Parathyroid adenoma (tissue), 2 donors: Measurements from ENCODE around the gene OPN1MW.
"Not testable (repeated sequence)": the region's sequence is repeated elsewhere in the genome, so short reads cannot be mapped to it uniquely, and the experiment has no call there.

Source experiments
- H2AFZ ChIP-seq: fragments of 300-600 bp; sonication (generic); one replicate; pipeline ENCODE4 v1.7.0; 2017; ENCODE audit warnings: antibody characterized with exemption, mild to moderate bottlenecking
- H3K27ac ChIP-seq: fragments of 300-600 bp; sonication (generic); one replicate; pipeline ENCODE4 v1.7.0; 2017
- H3K27me3 ChIP-seq: fragments of 300-600 bp; sonication (generic); one replicate; pipeline ENCODE4 v1.7.0; 2017; ENCODE audit warnings: low read length; ENCODE audit not compliant: control insufficient read depth, insufficient read depth
- H3K36me3 ChIP-seq: fragments of 300-600 bp; sonication (generic); one replicate; pipeline ENCODE4 v1.7.0; 2017; ENCODE audit warnings: low read length; ENCODE audit not compliant: control insufficient read depth, insufficient read depth
- H3K4me1 ChIP-seq: fragments of 300-600 bp; sonication (generic); one replicate; pipeline ENCODE4 v1.7.0; 2017; ENCODE audit warnings: control low read depth
- H3K4me2 ChIP-seq: fragments of 300-600 bp; sonication (generic); one replicate; pipeline ENCODE4 v1.7.0; 2017; ENCODE audit warnings: low read length
- H3K4me3 ChIP-seq: fragments of 300-600 bp; sonication (generic); one replicate; pipeline ENCODE4 v1.7.0; 2017; ENCODE audit warnings: low read depth, low read length
- H3K79me2 ChIP-seq: fragments of 300-600 bp; sonication (generic); one replicate; pipeline ENCODE4 v1.7.0; 2017; ENCODE audit warnings: control low read depth
- H3K9ac ChIP-seq: fragments of 300-600 bp; sonication (generic); one replicate; pipeline ENCODE4 v1.7.0; 2017; ENCODE audit warnings: mild to moderate bottlenecking
- H3K9me3 ChIP-seq: fragments of 300-600 bp; sonication (generic); one replicate; pipeline ENCODE4 v1.7.0; 2017; ENCODE audit warnings: low read length; ENCODE audit not compliant: control insufficient read depth
- donor health status: primary hyperparathyroidism.

The OPN1MW gene

GRCh38 chrX:154225292-154225691, 42.9 kb downstream of the OPN1MW start:
- not testable (repeated sequence) for H2AFZ ChIP-seq, H3K36me3 ChIP-seq

DNA sequence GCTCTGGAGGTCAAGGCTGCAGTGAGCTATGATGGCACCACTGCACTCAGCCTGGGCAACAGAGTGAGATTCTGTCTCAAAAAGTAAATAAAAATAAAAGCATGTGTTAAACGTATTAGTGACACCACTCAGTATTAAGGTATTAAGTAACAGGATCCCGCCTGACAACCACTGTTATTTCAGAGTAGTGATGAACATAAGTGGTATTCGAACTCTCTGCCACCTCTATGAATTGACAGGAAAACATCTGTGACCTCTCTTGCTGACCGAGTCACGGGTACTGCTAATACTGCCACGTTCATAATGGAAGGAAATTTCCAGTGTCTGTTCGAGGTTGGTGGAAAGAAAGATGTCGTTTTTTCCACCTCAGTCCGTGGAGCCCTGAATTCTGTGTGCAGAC, 44.3 kb downstream of the OPN1MW start:
- H3K36me3 ChIP-seq, H3K79me2 ChIP-seq, H3K4me3 ChIP-seq, H3K9me3 ChIP-seq, H3K4me1 ChIP-seq, H3K9ac ChIP-seq, H3K27me3 ChIP-seq, H3K27ac ChIP-seq, H2AFZ ChIP-seq, H3K4me2 ChIP-seq: not testable (repeated sequence)

More at GRCh38 chrX:154225292-154225691, 42.9 kb downstream of the OPN1MW start:
- H3K9ac ChIP-seq, H3K27me3 ChIP-seq, H3K4me3 ChIP-seq, H3K27ac ChIP-seq, H3K9me3 ChIP-seq, H3K79me2 ChIP-seq, H3K4me2 ChIP-seq, H3K4me1 ChIP-seq: not testable (repeated sequence)

DNA sequence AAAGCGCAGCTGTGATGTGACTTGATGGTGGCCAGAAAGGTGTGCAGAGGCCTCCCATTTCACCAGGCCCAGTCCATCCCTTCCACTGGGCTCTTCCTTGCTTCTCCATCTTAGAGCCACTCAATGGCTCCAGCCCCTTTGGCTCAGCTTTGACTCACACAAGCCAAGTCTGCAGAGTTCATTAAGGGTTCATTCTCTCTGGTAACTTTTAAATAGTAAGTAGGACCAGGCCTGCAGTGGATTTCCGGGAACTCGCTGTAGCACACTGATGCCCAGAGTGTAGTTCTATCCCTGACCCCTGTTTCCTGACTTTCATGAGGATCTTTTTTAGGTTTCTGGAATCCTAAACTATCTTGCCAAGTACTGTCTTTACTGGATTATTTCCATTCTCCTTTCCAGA, 49.0 kb downstream of the OPN1MW start:
- not testable (repeated sequence) for H3K36me3 ChIP-seq, H3K4me2 ChIP-seq, H3K4me3 ChIP-seq, H3K4me1 ChIP-seq, H3K9me3 ChIP-seq, H3K9ac ChIP-seq, H2AFZ ChIP-seq, H3K79me2 ChIP-seq, H3K27me3 ChIP-seq, H3K27ac ChIP-seq

GRCh38 chrX:154233620-154234019, 51.2 kb downstream of the OPN1MW start:
- H3K27ac ChIP-seq, H3K9me3 ChIP-seq, H2AFZ ChIP-seq, H3K9ac ChIP-seq, H3K36me3 ChIP-seq, H3K27me3 ChIP-seq, H3K4me3 ChIP-seq, H3K4me1 ChIP-seq, H3K4me2 ChIP-seq, H3K79me2 ChIP-seq: not testable (repeated sequence)

DNA sequence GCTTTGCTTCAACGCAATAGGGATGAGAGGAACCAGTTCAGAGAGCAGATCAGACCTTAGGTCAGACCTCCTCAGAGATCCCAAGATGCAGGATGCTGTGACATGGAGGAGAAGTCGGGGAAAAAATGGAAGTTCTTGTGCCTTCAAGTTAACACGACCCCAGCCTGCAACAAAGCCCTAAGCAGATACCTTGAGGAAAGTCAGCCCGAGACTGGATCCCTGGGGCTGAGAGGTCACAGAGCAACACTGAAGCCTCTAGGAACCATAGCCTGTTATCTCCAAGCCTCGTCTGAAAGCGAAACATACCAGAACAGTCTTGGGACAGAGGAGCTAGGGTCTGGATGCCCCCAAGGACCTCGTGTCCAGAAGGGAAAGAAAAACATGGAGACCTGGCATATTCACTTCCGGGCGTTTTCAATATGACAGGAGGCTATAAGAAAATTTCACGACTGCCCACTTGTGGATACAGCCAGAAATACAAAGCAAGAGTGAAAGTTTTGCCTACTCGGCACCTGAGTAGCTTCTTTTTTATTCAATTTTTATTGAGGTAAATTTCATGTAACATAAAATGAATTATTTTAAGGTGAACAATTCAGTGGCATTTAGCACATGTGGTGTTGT, 56.7 kb downstream of the OPN1MW start:
- H3K36me3 ChIP-seq, H3K27me3 ChIP-seq, H3K27ac ChIP-seq, H3K9ac ChIP-seq, H3K4me2 ChIP-seq, H3K9me3 ChIP-seq, H3K4me3 ChIP-seq, H3K4me1 ChIP-seq, H2AFZ ChIP-seq, H3K79me2 ChIP-seq: not testable (repeated sequence)

- H3K4me2 ChIP-seq: not testable (repeated sequence)
Measured at GRCh38 chrX:154239982-154240503, 57.6 kb downstream of the OPN1MW start.

More at GRCh38 chrX:154239982-154240503, 57.6 kb downstream of the OPN1MW start:
- H3K4me3 ChIP-seq, H3K79me2 ChIP-seq, H3K27me3 ChIP-seq, H3K36me3 ChIP-seq, H3K4me1 ChIP-seq, H2AFZ ChIP-seq, H3K9ac ChIP-seq, H3K9me3 ChIP-seq, H3K27ac ChIP-seq: not testable (repeated sequence)
